HG03558 (cell line): ENCODE measurements around the gene ANG.

Source experiments
- ATAC-seq: cut with Tn5 transposase; IDR thresholded peaks from one replicate; pipeline ENCODE4 v1.9.1; 2021; ENCODE audit warnings: moderate number of reproducible peaks; ENCODE audit not compliant: unreplicated experiment; ENCODE audit errors: extremely low read depth

The ANG gene

GRCh38 chr14:20671597-20672283 lies 16.8 kb upstream of the ANG start:
- no peak for ATAC-seq

GRCh38 chr14:20675669-20676068 lies 12.9 kb upstream of the ANG start:
- no peak for ATAC-seq

GRCh38 chr14:20676072-20676471 lies 12.5 kb upstream of the ANG start:
- no peak for ATAC-seq

- no peak for ATAC-seq
Measured at GRCh38 chr14:20679907-20680306, 8.7 kb upstream of the ANG start.

GRCh38 chr14:20680363-20680762 lies 8.2 kb upstream of the ANG start:
- ATAC-seq = no peak

- no peak for ATAC-seq
Measured at GRCh38 chr14:20680843-20681347, 7.7 kb upstream of the ANG start.

GRCh38 chr14:20681348-20682126 lies 7.0 kb upstream of the ANG start:
- no peak for ATAC-seq

- ATAC-seq = no peak
Measured at GRCh38 chr14:20682127-20682434, 6.5 kb upstream of the ANG start.

- no peak for ATAC-seq
Measured at GRCh38 chr14:20682435-20683124, 6.0 kb upstream of the ANG start.

- ATAC-seq = no peak
Measured at GRCh38 chr14:20683125-20683890, 5.3 kb upstream of the ANG start.

- ATAC-seq = no peak
Measured at GRCh38 chr14:20683891-20684661, 4.5 kb upstream of the ANG start, which contains the start of gene RNASE4. RNASE4 (plus strand) TSS chr14:20684560; CDS start chr14:20699372, 14,812 bp downstream.

GRCh38 chr14:20684662-20685456 lies 3.7 kb upstream of the ANG start:
- ATAC-seq = no peak

- no peak for ATAC-seq
Measured at GRCh38 chr14:20686386-20687143, 2.0 kb upstream of the ANG start.

GRCh38 chr14:20687362-20688166 lies 1.0 kb upstream of the ANG start:
- no peak for ATAC-seq

- no peak for ATAC-seq
Measured at GRCh38 chr14:20690848-20691640, 2.5 kb downstream of the ANG start.

GRCh38 chr14:20692116-20692751 lies 3.7 kb downstream of the ANG start:
- ATAC-seq = no peak
